Calu3 (cell line): Measurements from ENCODE around the gene EIF2S3B. TPM values are rescaled to one million over a fixed set of nuclear protein-coding genes. Genes with fewer than 3 reads are reported as not detected.

Experiments
- Bru-seq: library from RNA; stranded (reverse); fragments of 400-500 nt; gene quantifications from one replicate; lab custom pipeline; 2021; lab: Mats Ljungman, UMichigan
- BruChase-seq, 2 experiments: library from RNA; stranded (reverse); fragments of 400-500 nt; gene quantifications; one replicate each; lab custom pipeline; 2021; lab: Mats Ljungman, UMichigan
- BruUV-seq: library from RNA; stranded (reverse); fragments of 400-500 nt; replicated peaks from 2 replicates; lab custom pipeline; 2021; lab: Mats Ljungman, UMichigan
- CTCF ChIA-PET: fragments of 300-600 bp; sonication (Branson Sonifier 250); formaldehyde crosslinking; loops from one replicate; lab custom pipeline; 2022; ENCODE audit warnings: antibody characterized with exemption; lab: Charles Lee
- DNase-seq: peaks from one replicate; pipeline ENCODE4 v3.0.0; 2022
- H3K27ac Mint-ChIP-seq: one replicate; pipeline ENCODE4 v1.8.0; 2022; ENCODE audit warnings: mixed read lengths; ENCODE audit not compliant: unreplicated experiment
- H3K27me3 Mint-ChIP-seq: one replicate; pipeline ENCODE4 v1.8.0; 2022; ENCODE audit warnings: mixed read lengths; ENCODE audit not compliant: unreplicated experiment
- H3K36me3 Mint-ChIP-seq: one replicate; pipeline ENCODE4 v1.8.0; 2022; ENCODE audit warnings: mild to moderate bottlenecking, moderate library complexity, mixed read lengths; ENCODE audit not compliant: insufficient read depth, unreplicated experiment
- H3K4me1 Mint-ChIP-seq: one replicate; pipeline ENCODE4 v1.8.0; 2022; ENCODE audit warnings: mild to moderate bottlenecking, low read depth, mixed read lengths; ENCODE audit not compliant: unreplicated experiment
- H3K4me3 Mint-ChIP-seq: one replicate; pipeline ENCODE4 v1.8.0; 2022; ENCODE audit warnings: mild to moderate bottlenecking, low read depth, moderate library complexity, mixed read lengths; ENCODE audit not compliant: unreplicated experiment
- H3K9me3 Mint-ChIP-seq: one replicate; pipeline ENCODE4 v1.8.0; 2022; ENCODE audit warnings: low read depth, mixed read lengths; ENCODE audit not compliant: unreplicated experiment
- intact Hi-C: fragments of 100-400 bp; cut with micrococcal nuclease; formaldehyde crosslinking; loops from one replicate; pipeline ENCODE4 v1.10.0; 2022; ENCODE audit not compliant: unreplicated experiment
- long read RNA-seq: library from polyadenylated mRNA; stranded (forward); transcript quantifications from one replicate; pipeline ENCODE4 v2.0.0, GENCODE V29; 2022
- total RNA-seq: library from RNA; stranded (reverse); gene quantifications from 2 replicates; pipeline ENCODE4 v1.2.3, GENCODE V29; 2022
- TF ChIP-seq, protein P1 (sequence below): fragments of 200-600 bp; IDR thresholded peaks from one replicate; pipeline ENCODE4 v1.8.0; 2022; ENCODE audit warnings: antibody characterized with exemption; ENCODE audit not compliant: unreplicated experiment

EIF2S3B gene
- total RNA-seq = 4.8 and 5.7 TPM in 2 replicates
- percentile 19 among the genes with signal in this experiment for Bru-seq, nascent RNA
- percentile 51 among the genes with signal in this experiment for BruChase-seq, experiment 1, labeled RNA remaining after a 6-hour chase
- percentile 38 among the genes with signal in this experiment for BruChase-seq, experiment 2, labeled RNA remaining after a 2-hour chase
- long read RNA-seq = 0 reads

GRCh38 chr12:10505620-10506019, at the start of gene EIF2S3B:
TSS of gene EIF2S3B (plus strand) at chr12:10505890. CDS start at chr12:10505903, 13 bp downstream.
- BruUV-seq = no TSS peak
- H3K27ac Mint-ChIP-seq = no peak within 1 kb of the TSS
- CTCF ChIA-PET = no interaction called here
- TF ChIP-seq, protein P1, sequence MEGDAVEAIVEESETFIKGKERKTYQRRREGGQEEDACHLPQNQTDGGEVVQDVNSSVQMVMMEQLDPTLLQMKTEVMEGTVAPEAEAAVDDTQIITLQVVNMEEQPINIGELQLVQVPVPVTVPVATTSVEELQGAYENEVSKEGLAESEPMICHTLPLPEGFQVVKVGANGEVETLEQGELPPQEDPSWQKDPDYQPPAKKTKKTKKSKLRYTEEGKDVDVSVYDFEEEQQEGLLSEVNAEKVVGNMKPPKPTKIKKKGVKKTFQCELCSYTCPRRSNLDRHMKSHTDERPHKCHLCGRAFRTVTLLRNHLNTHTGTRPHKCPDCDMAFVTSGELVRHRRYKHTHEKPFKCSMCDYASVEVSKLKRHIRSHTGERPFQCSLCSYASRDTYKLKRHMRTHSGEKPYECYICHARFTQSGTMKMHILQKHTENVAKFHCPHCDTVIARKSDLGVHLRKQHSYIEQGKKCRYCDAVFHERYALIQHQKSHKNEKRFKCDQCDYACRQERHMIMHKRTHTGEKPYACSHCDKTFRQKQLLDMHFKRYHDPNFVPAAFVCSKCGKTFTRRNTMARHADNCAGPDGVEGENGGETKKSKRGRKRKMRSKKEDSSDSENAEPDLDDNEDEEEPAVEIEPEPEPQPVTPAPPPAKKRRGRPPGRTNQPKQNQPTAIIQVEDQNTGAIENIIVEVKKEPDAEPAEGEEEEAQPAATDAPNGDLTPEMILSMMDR = no peak
- no peaks in the 10 kb centered on the region for H3K4me1 Mint-ChIP-seq
- intact Hi-C loops = no loop called here
- no peak for DNase-seq
- no peaks in the 10 kb centered on the region for H3K36me3 Mint-ChIP-seq
- no peaks in the 10 kb centered on the region for H3K27me3 Mint-ChIP-seq
- peaks cover 3% of the 10 kb centered on the region for H3K9me3 Mint-ChIP-seq
- H3K4me3 Mint-ChIP-seq = no peak within 1 kb of the TSS

DNA sequence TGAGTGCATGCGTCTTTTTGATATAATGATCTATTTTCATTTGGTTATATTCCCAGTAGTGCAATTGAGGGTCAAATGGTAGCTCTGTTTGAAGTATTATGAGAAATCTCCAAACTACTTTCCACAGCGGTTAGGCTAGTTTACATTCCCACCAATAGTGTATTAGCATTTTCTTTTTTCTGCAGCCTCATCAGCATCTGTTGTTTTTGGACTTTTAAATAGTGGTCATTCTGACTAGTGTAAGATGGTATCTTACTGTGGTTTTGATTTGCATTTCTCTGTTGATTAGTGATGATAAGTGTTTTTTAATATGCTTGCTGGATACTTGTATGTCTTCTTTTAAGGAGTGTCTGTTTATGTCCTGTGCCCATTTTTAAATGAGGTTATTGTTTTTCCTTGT, 48.8 kb upstream of the EIF2S3B start:
- no TSS peak for BruUV-seq
- Mint-ChIP-seq H3K4me3 (no peak overlapping the region), H3K27me3 (no peaks in the 10 kb centered on the region), H3K27ac (no peak overlapping the region), H3K4me1 (no peaks in the 10 kb centered on the region), H3K36me3 (no peaks in the 10 kb centered on the region), H3K9me3 (peaks cover 2% of the 10 kb centered on the region)
- intact Hi-C loops = no loop called here
- DNase-seq = no peak
- CTCF ChIA-PET = no interaction called here
- TF ChIP-seq, protein P1 = no peak

GRCh38 chr12:10457760-10458159, 47.9 kb upstream of the EIF2S3B start:
- Mint-ChIP-seq H3K4me1 (no peaks in the 10 kb centered on the region), H3K27me3 (no peaks in the 10 kb centered on the region), H3K4me3 (no peak overlapping the region), H3K9me3 (peaks cover 5% of the 10 kb centered on the region), H3K27ac (no peak overlapping the region), H3K36me3 (no peaks in the 10 kb centered on the region)
- intact Hi-C loops = no loop called here
- TF ChIP-seq, protein P1 = no peak
- BruUV-seq = no TSS peak
- CTCF ChIA-PET = no interaction called here
- no peak for DNase-seq

DNA sequence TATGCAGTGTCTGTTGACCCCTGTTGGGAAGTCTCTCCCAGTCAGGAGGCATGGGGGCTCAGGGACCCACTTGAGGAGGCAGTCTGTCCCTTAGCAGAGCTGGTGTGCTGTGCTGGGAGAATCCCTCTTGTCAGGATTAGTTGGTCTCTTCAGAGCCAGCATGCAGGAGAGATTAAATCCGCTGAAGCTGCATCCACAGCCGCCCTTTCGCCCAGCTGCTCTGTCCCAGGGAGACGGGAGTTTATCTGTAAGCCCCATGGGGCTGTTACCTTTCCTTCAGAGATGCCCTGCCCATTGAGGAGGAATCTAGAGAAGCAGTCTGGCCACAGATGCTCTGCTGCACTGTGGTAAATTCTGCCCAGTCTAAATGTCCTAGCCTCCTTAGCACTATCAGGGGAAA, 39.4 kb upstream of the EIF2S3B start:
- H3K4me3 Mint-ChIP-seq = no peak overlapping the region
- intact Hi-C loops = no loop called here
- H3K4me1 Mint-ChIP-seq = peaks cover 6% of the 10 kb centered on the region
- no peaks in the 10 kb centered on the region for H3K36me3 Mint-ChIP-seq
- H3K9me3 Mint-ChIP-seq = peaks cover 5% of the 10 kb centered on the region
- CTCF ChIA-PET = no interaction called here
- no peaks in the 10 kb centered on the region for H3K27me3 Mint-ChIP-seq
- H3K27ac Mint-ChIP-seq = no peak overlapping the region
- TF ChIP-seq, protein P1 = no peak
- no peak for DNase-seq
- BruUV-seq = no TSS peak
